SJCRH30 (cell line): ENCODE data around the gene RC3H1. TPM values are rescaled to one million over a fixed set of nuclear protein-coding genes. Genes with fewer than 3 reads are reported as not detected.
"Not testable (repeated sequence)": the region's sequence is repeated elsewhere in the genome, so short reads cannot be mapped to it uniquely, and the experiment has no call there.

Experiments used
- DNase-seq, 2 experiments: peaks; one replicate each; pipeline ENCODE4 v3.0.0-alpha.2; 2015 to 2020
- H3K27ac ChIP-seq: fragments of 250-450 bp; sonication (Bioruptor Pico); 2 replicates; pipeline ENCODE4 v1.5.1; 2020; ENCODE audit warnings: mild to moderate bottlenecking, moderate library complexity
- H3K27me3 ChIP-seq: fragments of 250-450 bp; sonication (Bioruptor Pico); 2 replicates; pipeline ENCODE4 v1.5.1; 2020; ENCODE audit warnings: mild to moderate bottlenecking, moderate library complexity
- H3K36me3 ChIP-seq: fragments of 250-450 bp; sonication (Bioruptor Pico); 2 replicates; pipeline ENCODE4 v1.5.1; 2020; ENCODE audit warnings: mild to moderate bottlenecking, moderate library complexity
- H3K4me1 ChIP-seq: fragments of 250-450 bp; sonication (Bioruptor Pico); 2 replicates; pipeline ENCODE4 v1.5.1; 2020; ENCODE audit warnings: mild to moderate bottlenecking, moderate library complexity
- H3K4me3 ChIP-seq: fragments of 250-450 bp; sonication (Bioruptor Pico); 2 replicates; pipeline ENCODE4 v1.5.1; 2020; ENCODE audit warnings: mild to moderate bottlenecking, moderate library complexity
- H3K9me3 ChIP-seq: fragments of 250-450 bp; sonication (Bioruptor Pico); replicated peaks from 2 replicates; pipeline ENCODE4 v1.5.1; 2020; ENCODE audit warnings: mild to moderate bottlenecking, moderate library complexity
- total RNA-seq: library from RNA; depleted of rRNA; stranded (reverse); fragments of >200 nt; shearing (Covaris generic); gene quantifications from 2 replicates; pipeline ENCODE4 v1.2.3, GENCODE V29; 2014; rRNA removed

Gene RC3H1
- 22.6 and 25.6 TPM in 2 replicates for total RNA-seq

DNA sequence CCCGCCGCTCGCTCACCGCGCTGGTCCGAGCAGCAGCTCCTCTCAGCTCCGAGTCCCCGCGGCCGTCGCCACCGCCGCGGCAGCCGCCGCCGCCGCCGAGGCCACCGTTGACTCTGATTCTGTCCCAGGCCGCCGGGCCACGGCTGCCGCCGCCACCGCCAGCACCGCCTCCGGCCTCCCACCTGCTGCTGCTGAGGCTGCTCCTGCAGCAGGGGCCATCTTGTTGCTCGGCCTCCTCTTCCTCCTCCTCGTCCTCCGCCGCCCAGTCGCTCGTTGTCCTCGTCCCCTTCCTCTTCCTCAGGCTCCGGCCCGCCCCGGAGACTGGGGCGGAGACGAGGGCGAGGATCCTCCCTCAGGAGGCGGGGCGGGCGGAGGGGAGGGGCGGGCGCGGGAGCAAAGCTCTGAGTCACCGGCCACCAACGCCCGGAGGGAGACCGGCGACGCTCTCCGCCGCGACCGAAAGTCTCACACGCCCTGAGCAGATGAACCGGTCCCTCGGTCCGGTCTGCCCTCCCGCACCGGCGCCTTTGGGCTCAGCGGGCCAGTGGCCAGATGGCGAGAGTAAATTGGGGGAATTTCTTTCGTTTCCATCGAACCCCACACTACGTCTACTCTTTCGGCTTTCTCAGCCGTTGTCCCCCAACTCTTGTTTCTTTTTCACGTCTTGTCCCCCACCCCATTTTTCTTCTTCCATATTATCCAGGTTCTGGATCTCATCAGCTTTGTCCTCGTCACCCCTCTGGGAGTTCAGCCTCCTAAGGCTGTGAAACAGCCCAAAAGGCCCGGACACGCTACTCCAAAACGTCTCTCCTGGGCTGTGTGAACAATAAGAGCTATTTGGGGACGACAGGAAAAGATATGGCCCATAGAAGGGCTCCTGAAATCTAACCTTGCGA lies at the start of gene RC3H1:
Gene RC3H1 (minus strand): TSS at position 278 of the 896 bp plus-strand sequence. CDS start 29,372 bp downstream, outside the sequence.
- no peaks in the 10 kb centered on the region for H3K36me3 ChIP-seq
- H3K4me3 ChIP-seq = peak within 1 kb of the TSS; percentile 92
- no peaks in the 10 kb centered on the region for H3K9me3 ChIP-seq
- peak; percentile 81 to 86 for DNase-seq
- H3K27ac ChIP-seq = peak within 1 kb of the TSS; percentile 90
- peaks cover 4% of the 10 kb centered on the region; the same call in 1 of the 2 replicates for H3K4me1 ChIP-seq
- H3K27me3 ChIP-seq = no peaks in the 10 kb centered on the region

GRCh38 chr1:174070614-174071013 lies 48.5 kb upstream of the RC3H1 start:
- Histone ChIP-seq H3K9me3 (no peaks in the 10 kb centered on the region), H3K27ac (no peak overlapping the region), H3K36me3 (no peaks in the 10 kb centered on the region), H3K4me3 (no peak overlapping the region), H3K27me3 (no peaks in the 10 kb centered on the region), H3K4me1 (peaks cover 9% of the 10 kb centered on the region)
- DNase-seq = no peak

DNA sequence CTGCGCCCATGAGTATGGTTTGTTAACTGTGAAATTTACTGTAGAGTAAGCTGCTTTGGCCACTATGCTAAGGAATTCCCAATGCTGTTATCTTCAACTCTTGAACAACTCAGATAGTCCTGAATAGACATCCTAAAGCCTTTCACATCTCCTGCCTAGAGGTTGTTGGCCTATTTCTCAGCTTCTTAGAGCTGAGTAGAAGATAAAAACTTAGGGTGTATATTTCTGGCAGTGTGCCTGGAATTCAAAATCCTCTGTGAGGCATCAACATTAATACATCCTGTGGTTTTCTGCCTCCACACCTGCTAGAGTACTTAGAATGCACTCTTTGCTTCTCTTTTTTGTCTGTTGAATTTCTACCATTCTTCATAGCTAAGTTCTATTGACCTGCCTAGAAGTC lies 45.8 kb upstream of the RC3H1 start:
- H3K9me3 ChIP-seq = no peaks in the 10 kb centered on the region
- H3K4me3 ChIP-seq = no peak overlapping the region
- no peak overlapping the region for H3K27ac ChIP-seq
- no peaks in the 10 kb centered on the region for H3K36me3 ChIP-seq
- H3K27me3 ChIP-seq = no peaks in the 10 kb centered on the region
- peak; percentile 40 to 69 for DNase-seq
- peaks cover 9% of the 10 kb centered on the region for H3K4me1 ChIP-seq

- H3K36me3 ChIP-seq = no peaks in the 10 kb centered on the region
- H3K27ac ChIP-seq = 0 out of 2 replicates have a peak overlapping the region, but pooled peaks have one; percentile 28
- no peaks in the 10 kb centered on the region for H3K9me3 ChIP-seq
- H3K4me3 ChIP-seq = no peak overlapping the region
- no peaks in the 10 kb centered on the region for H3K27me3 ChIP-seq
- peaks cover 4% of the 10 kb centered on the region; the same call in 1 of the 2 replicates for H3K4me1 ChIP-seq
- peak in 1 of 2 experiments; percentile 9 for DNase-seq
Observed at GRCh38 chr1:174060090-174060489, 37.9 kb upstream of the RC3H1 start.

GRCh38 chr1:174058624-174059023 lies 36.5 kb upstream of the RC3H1 start:
- Histone ChIP-seq H3K27me3 (no peaks in the 10 kb centered on the region), H3K4me1 (peaks cover 4% of the 10 kb centered on the region; the same call in 1 of the 2 replicates), H3K4me3 (no peak overlapping the region), H3K9me3 (no peaks in the 10 kb centered on the region), H3K27ac (no peak overlapping the region), H3K36me3 (no peaks in the 10 kb centered on the region)
- DNase-seq = no peak

GRCh38 chr1:174056609-174057008 lies 34.5 kb upstream of the RC3H1 start:
- not testable (repeated sequence) for DNase-seq, H3K36me3 ChIP-seq, H3K4me1 ChIP-seq, H3K4me3 ChIP-seq, H3K27me3 ChIP-seq, H3K9me3 ChIP-seq, H3K27ac ChIP-seq

- not testable (repeated sequence) for H3K4me3 ChIP-seq, H3K27ac ChIP-seq, H3K4me1 ChIP-seq, H3K36me3 ChIP-seq, H3K9me3 ChIP-seq, DNase-seq, H3K27me3 ChIP-seq
Observed at GRCh38 chr1:174055797-174056196, 33.6 kb upstream of the RC3H1 start.

- Histone ChIP-seq H3K36me3 (no peaks in the 10 kb centered on the region), H3K9me3 (no peaks in the 10 kb centered on the region), H3K4me3 (no peak overlapping the region), H3K4me1 (peaks cover 5% of the 10 kb centered on the region), H3K27me3 (no peaks in the 10 kb centered on the region), H3K27ac (no peak overlapping the region)
- no peak for DNase-seq
Observed at GRCh38 chr1:174053826-174054225, 31.7 kb upstream of the RC3H1 start.

DNA sequence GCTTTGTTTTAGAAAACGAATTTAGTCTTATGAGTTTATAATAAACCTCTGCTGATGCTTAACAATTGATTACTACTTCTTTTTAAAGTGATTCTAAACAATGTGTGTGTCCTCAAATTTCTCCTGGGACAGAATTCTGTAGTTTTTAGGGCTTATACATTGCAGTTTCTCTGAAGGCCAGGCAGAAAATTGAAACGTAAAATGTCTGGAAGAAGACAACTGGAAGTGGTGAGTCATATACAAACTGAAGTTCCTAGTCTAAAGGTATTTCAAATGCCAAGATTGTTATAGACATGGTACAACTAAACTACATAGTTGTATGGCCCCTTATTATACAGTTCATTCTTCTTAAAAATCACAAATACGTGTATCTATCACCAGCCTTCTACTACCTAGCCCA lies 30.5 kb upstream of the RC3H1 start:
- DNase-seq = peak in 1 of 2 experiments; percentile 34
- no peaks in the 10 kb centered on the region; the same call in 1 of the 2 replicates for H3K36me3 ChIP-seq

DNA sequence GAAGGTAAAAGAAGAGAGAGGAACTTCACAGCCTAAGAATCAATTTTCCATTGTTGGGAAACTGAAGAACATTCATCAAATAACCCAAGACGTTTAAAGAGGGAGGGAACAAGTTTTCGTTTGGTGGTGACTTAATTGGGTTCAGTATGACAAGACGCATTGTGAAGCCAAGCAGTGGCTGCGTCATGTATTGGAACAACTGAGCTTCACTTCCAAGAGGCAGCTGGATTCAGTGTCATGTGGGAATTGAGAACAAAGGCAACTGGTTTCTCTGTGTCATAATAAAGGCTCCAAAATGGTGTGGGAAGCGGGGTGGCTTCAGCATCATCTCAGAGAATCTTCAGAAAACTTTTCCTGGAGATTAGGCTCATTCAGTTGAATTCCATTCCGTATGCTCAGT lies 29.8 kb upstream of the RC3H1 start:
- no peaks in the 10 kb centered on the region for H3K27me3 ChIP-seq
- no peaks in the 10 kb centered on the region for H3K9me3 ChIP-seq
- H3K4me1 ChIP-seq = peaks cover 5% of the 10 kb centered on the region
- peak; percentile 49 to 67 for DNase-seq
- peak overlapping the region; percentile 41 for H3K4me3 ChIP-seq
- peak overlapping the region; percentile 71 for H3K27ac ChIP-seq
- H3K36me3 ChIP-seq = no peaks in the 10 kb centered on the region; the same call in 1 of the 2 replicates

More for the DNA sequence above, 30.5 kb upstream of the RC3H1 start:
- Histone ChIP-seq H3K27me3 (no peaks in the 10 kb centered on the region), H3K4me3 (peak overlapping the region; percentile 41), H3K4me1 (peaks cover 5% of the 10 kb centered on the region), H3K27ac (peak overlapping the region; percentile 71), H3K9me3 (no peaks in the 10 kb centered on the region)

DNA sequence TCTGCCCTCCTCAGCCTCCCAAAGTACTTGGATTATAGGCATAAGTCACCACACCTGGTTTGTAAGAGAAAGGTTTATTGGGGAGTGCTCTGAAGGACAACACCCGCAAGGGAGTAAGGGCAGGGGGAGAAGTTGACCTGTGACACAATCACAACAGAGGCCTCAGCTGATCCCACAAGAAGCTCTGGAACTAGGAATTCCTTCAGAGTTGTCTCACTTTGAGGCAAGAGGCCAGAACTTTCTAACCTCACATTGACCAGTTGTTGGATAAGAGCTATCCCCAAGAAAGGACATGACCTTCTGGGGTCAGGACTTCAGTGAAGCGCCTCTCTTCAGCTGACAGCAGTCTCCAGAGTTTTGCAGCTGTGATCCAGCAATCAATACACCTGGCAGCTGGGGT lies 27.4 kb upstream of the RC3H1 start:
- Histone ChIP-seq H3K4me1 (peaks cover 5% of the 10 kb centered on the region), H3K27me3 (no peaks in the 10 kb centered on the region), H3K4me3 (no peak overlapping the region), H3K9me3 (no peaks in the 10 kb centered on the region), H3K36me3 (no peaks in the 10 kb centered on the region; the same call in 1 of the 2 replicates), H3K27ac (no peak overlapping the region)
- no peak for DNase-seq

DNA sequence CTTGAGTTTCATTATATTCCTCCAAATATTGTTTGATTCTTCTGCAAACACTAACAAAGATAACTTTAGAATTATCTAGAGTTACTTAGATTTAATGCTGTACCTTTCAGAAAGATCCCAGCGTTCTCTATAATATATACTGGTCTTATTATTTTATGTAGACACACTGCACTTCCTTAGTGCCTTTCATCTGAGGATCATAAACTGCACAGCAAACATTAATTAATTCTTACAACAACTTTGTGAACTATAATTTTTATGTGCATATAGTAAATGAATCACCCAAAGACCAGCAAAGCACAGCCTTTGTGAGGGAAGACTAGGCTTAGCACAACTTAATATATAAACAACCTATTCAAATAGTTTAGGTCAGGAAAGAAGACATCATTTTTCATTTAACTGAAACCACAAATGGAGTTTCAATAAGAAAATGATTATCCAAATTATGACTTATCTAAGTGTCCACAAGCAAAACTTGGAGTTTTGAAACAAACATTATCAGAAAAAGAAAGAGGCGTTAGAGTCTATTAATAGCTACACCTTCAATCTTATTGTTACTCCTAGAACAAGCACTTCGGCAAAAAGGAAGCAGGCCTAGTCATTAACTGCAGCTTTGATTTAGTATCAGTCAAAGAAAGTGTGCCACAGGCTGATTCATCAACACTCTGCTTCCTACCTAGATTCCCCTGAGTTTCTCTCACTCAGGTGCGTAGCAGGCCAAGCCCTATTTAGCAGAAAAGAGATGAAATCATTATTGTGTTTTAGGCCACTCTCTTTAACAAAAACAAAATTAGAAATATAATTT lies 22.5 kb upstream of the RC3H1 start:
- H3K4me1 ChIP-seq = peaks cover 13% of the 10 kb centered on the region
- no peak overlapping the region for H3K27ac ChIP-seq
- H3K9me3 ChIP-seq = no peaks in the 10 kb centered on the region
- no peak for DNase-seq
- no peaks in the 10 kb centered on the region for H3K27me3 ChIP-seq
- H3K4me3 ChIP-seq = no peak overlapping the region
- H3K36me3 ChIP-seq = no peaks in the 10 kb centered on the region; the same call in 1 of the 2 replicates

- H3K4me1 ChIP-seq = peaks cover 13% of the 10 kb centered on the region
- DNase-seq, H3K27ac ChIP-seq, H3K27me3 ChIP-seq, H3K4me3 ChIP-seq, H3K36me3 ChIP-seq, H3K9me3 ChIP-seq: not testable (repeated sequence)
Observed at GRCh38 chr1:174042509-174042908, 20.4 kb upstream of the RC3H1 start.

DNA sequence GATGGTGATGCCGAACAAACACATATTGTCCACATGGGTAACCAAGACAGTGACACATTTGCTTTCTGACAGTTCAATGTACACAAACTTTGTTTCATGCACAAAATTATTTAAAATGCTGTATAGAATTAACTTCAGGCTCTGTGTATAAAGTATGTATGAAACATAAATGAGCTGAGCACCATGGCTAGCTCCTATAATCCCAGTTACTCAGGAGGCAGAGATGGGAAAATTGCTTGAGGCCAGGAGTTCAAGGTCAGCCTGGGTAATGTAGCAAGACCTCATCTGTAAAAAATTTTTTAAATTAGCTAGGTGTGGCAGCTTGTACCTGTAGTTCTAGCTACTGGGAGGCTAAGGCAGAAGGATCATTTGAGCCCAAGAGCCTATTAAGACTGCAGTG lies 19.2 kb upstream of the RC3H1 start:
- no peak for DNase-seq
- no peak overlapping the region for H3K4me3 ChIP-seq
- H3K27ac ChIP-seq = no peak overlapping the region
- no peaks in the 10 kb centered on the region for H3K27me3 ChIP-seq
- no peaks in the 10 kb centered on the region for H3K9me3 ChIP-seq
- H3K4me1 ChIP-seq = peaks cover 13% of the 10 kb centered on the region
- no peaks in the 10 kb centered on the region for H3K36me3 ChIP-seq

GRCh38 chr1:174040387-174040786 lies 18.2 kb upstream of the RC3H1 start:
- H3K4me3 ChIP-seq = no peak overlapping the region
- no peaks in the 10 kb centered on the region for H3K36me3 ChIP-seq
- H3K27me3 ChIP-seq = no peaks in the 10 kb centered on the region
- no peaks in the 10 kb centered on the region for H3K9me3 ChIP-seq
- H3K4me1 ChIP-seq = peaks cover 13% of the 10 kb centered on the region
- DNase-seq = peak; percentile 63 to 82
- H3K27ac ChIP-seq = no peak overlapping the region
